ENCODE results near the gene SNTG2. TPM values are rescaled to one million over a fixed set of nuclear protein-coding genes. Genes with fewer than 3 reads are reported as not detected.

SNTG2 gene
- total and polyA plus RNA-seq, 2 of the 13 experiments (the other 11 are each of a cell fraction or from before 2014, with no cell fraction given) = not detected

- WGBS (ENCODE audit: low lambda C conversion rate) = 22% methylated on average over 6 of the region's 10 CpGs
- peak; percentile 43; the same call in 2 of the 3 replicates for ATAC-seq
- intact Hi-C loops (cut with micrococcal nuclease; ENCODE audit: unreplicated experiment) (no loop called here), in situ Hi-C loops (cut with HindIII; ENCODE audit: extremely low pct_ligation_motif_present, low pct_unique_long_range_greater_than_20kb) (no loop called here)
- Histone ChIP-seq H3K4me3 (replicated peaks in 1 of 3; ENCODE audit: insufficient read depth in 1 of 3, low read depth in 2 of 3, low read length in 3 of 3) (no peak overlapping the region), H4K20me1 (ENCODE audit: insufficient read depth, low read length) (no peaks in the 10 kb centered on the region), H3K27me3 (ENCODE audit: control insufficient read depth in 1 of 2, insufficient read depth in 2 of 2, low read length in 2 of 2) (peaks cover 6 to 43% of the 10 kb centered on the region in 2 experiments; a peak in 3 of 5 replicates), H2AFZ (ENCODE audit: low read length) (no peak overlapping the region), H3K4me1 (ENCODE audit: insufficient read depth, low read length) (no peaks in the 10 kb centered on the region), H3K79me2 (ENCODE audit: insufficient read depth, low read length) (no peaks in the 10 kb centered on the region), H3K9ac (ENCODE audit: insufficient read depth, low read depth, low read length) (no peak overlapping the region), H3K9me3 (ENCODE audit: low read length) (no peaks in the 10 kb centered on the region), H3K27ac (ENCODE audit: extremely low read length, insufficient read depth, low read length) (no peak overlapping the region), H3K4me2 (ENCODE audit: low read depth, low read length) (no peak overlapping the region), H3K36me3 (replicated peaks in 1 of 2; ENCODE audit: control insufficient read depth in 1 of 2, insufficient read depth in 2 of 2, low read length in 2 of 2) (no peaks in the 10 kb centered on the region)
- no peak for DNase-seq (ENCODE audit: low spot score)
- CTCF ChIA-PET (ENCODE audit: low intra/inter-chr PET ratio, low total read pairs) = no interaction called here
- no peak for FAIRE-seq
- TF ChIP-seq ZNF569 (CRISPR knock-in tag; IDR thresholded peaks at IDR 0.05; ENCODE audit: borderline replicate concordance) = no peak
- TF ChIP-seq NFYB (CRISPR knock-in tag; IDR thresholded peaks at IDR 0.05) = no peak
- TF ChIP-seq TBX3 (IDR thresholded peaks at IDR 0.05; ENCODE audit: borderline replicate concordance) = no peak
- TF ChIP-seq ZKSCAN5 (CRISPR knock-in tag; IDR thresholded peaks at IDR 0.05) = no peak
- TF ChIP-seq ZNF530 (CRISPR knock-in tag; IDR thresholded peaks at IDR 0.05; ENCODE audit: low read depth) = no peak
- no peak for TF ChIP-seq ASH2L (IDR thresholded peaks at IDR 0.05; ENCODE audit: insufficient read length, low read depth, low read length)
- no peak for TF ChIP-seq ZNF672 (CRISPR knock-in tag; IDR thresholded peaks at IDR 0.05)
- no peak for TF ChIP-seq HIC2 (CRISPR knock-in tag; IDR thresholded peaks at IDR 0.05; ENCODE audit: low read depth)
- no peak for TF ChIP-seq ZFP82 (CRISPR knock-in tag; IDR thresholded peaks at IDR 0.05; ENCODE audit: borderline replicate concordance)
- no peak for TF ChIP-seq ZBTB20 (CRISPR knock-in tag; IDR thresholded peaks at IDR 0.05; ENCODE audit: borderline replicate concordance, low read depth)
- TF ChIP-seq RERE (CRISPR knock-in tag; IDR thresholded peaks at IDR 0.05; ENCODE audit: low read depth) = no peak
- POLR2A ChIA-PET = no interaction called here
- BruUV-seq (replicated peaks) = no TSS peak
Measured at GRCh38 chr2:1078326-1078725, 127.7 kb downstream of the SNTG2 start.
